ENCODE results near the gene TENM4.

Gene TENM4

GRCh38 chr11:79045018-79045799 lies 395.6 kb downstream of the TENM4 start:
- DNase-seq, result no peak

GRCh38 chr11:79044201-79044600 lies 396.6 kb downstream of the TENM4 start:
- no peak for DNase-seq

- DNase-seq, result no peak
Measured at GRCh38 chr11:79043726-79044125, 397.1 kb downstream of the TENM4 start.

GRCh38 chr11:79042824-79043223 lies 398.0 kb downstream of the TENM4 start:
- DNase-seq, result no peak

- no peak for DNase-seq
Measured at GRCh38 chr11:79040348-79040747, 400.5 kb downstream of the TENM4 start.

- no peak for DNase-seq
Measured at GRCh38 chr11:79039122-79039521, 401.7 kb downstream of the TENM4 start.

GRCh38 chr11:79035881-79036280 lies 404.9 kb downstream of the TENM4 start:
- no peak for DNase-seq

GRCh38 chr11:79033833-79034232 lies 407.0 kb downstream of the TENM4 start:
- no peak for DNase-seq

GRCh38 chr11:79030448-79030847 lies 410.4 kb downstream of the TENM4 start:
- no peak for DNase-seq

GRCh38 chr11:79028225-79028624 lies 412.6 kb downstream of the TENM4 start:
- no peak for DNase-seq

GRCh38 chr11:79026803-79027445 lies 413.9 kb downstream of the TENM4 start:
- DNase-seq, result no peak

- DNase-seq, result no peak
Measured at GRCh38 chr11:79025622-79026021, 415.2 kb downstream of the TENM4 start.

- no peak for DNase-seq
Measured at GRCh38 chr11:79025097-79025496, 415.7 kb downstream of the TENM4 start.

- no peak for DNase-seq
Measured at GRCh38 chr11:79022265-79022664, 418.6 kb downstream of the TENM4 start.

- no peak for DNase-seq
Measured at GRCh38 chr11:79021601-79022000, 419.2 kb downstream of the TENM4 start.

- no peak for DNase-seq
Measured at GRCh38 chr11:79019975-79020374, 420.9 kb downstream of the TENM4 start.

- DNase-seq, result no peak
Measured at GRCh38 chr11:79019277-79019676, 421.6 kb downstream of the TENM4 start.

GRCh38 chr11:79018371-79018849 lies 422.4 kb downstream of the TENM4 start:
- no peak for DNase-seq

- DNase-seq, result no peak
Measured at GRCh38 chr11:79017811-79018210, 423.0 kb downstream of the TENM4 start.

GRCh38 chr11:79013509-79013908 lies 427.3 kb downstream of the TENM4 start:
- no peak for DNase-seq

GRCh38 chr11:79011357-79011756 lies 429.5 kb downstream of the TENM4 start:
- DNase-seq, result no peak

- no peak for DNase-seq
Measured at GRCh38 chr11:79007771-79008402, 432.9 kb downstream of the TENM4 start.

GRCh38 chr11:79006854-79007253 lies 434.0 kb downstream of the TENM4 start:
- DNase-seq, result no peak

- DNase-seq, result no peak
Measured at GRCh38 chr11:78996007-78996406, 444.8 kb downstream of the TENM4 start.

Data from stimulated activated CD4-positive, alpha-beta T cell treated with anti-CD3 and anti-CD28 coated beads, Interleukin-15, amount 100 ng/mL, for 24 hours (primary cell).